ENCODE data around the gene CIB1. TPM values are rescaled to one million over a fixed set of nuclear protein-coding genes. Genes with fewer than 3 reads are reported as not detected.

Gene CIB1
- total RNA-seq, 1 experiment from 2014 or later = 39.7 TPM

DNA sequence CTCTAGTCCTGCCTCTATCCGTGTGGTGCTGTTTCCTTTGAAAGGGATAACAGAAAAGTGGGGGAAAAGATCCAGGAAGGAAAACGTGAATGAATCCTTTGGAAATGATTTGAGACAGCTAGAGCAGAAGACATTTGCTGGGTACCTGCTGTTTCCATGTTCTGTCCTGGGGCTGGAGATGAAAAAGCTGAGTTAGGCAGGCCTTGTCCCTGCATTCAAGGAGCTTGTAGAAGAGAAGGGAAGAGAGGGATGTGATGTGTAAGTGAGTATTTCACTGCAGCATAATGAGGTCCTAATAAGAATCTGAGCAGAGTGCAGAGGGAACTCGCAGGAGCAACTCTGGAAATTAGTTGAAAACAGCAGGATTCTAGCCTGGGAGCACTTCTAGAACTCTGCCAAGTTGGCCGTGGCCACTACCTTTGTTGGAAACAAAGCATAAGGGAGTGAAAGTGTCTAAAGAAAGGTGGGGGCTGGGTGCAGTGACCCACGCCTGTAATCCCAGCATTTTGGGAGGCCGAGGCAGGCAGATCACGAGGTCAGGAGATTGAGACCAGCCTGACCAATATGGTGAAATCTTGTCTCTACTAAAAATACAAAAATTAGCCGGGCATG, 46.4 kb downstream of the CIB1 start:
- H3K9me3 ChIP-seq (ENCODE audit: low read depth, low read length, poor library complexity, severe bottlenecking) = no peaks in the 10 kb centered on the region
- no peaks in the 10 kb centered on the region for H3K36me3 ChIP-seq (ENCODE audit: insufficient read depth, low read length, poor library complexity, severe bottlenecking)
- no peak overlapping the region for H3K27ac ChIP-seq (ENCODE audit: low read depth, low read length, poor library complexity, severe bottlenecking)
- peaks cover 11% of the 10 kb centered on the region for H3K4me1 ChIP-seq (ENCODE audit: insufficient read depth, low read length, poor library complexity, severe bottlenecking)
- ChIA-PET CTCF (interaction anchor here (0.5 kb wide), 1 partner anchor 27 kb away, joined by 3 read pairs; no protein-coding TSS in a partner anchor), POLR2A (ENCODE audit: low non-redundant PET) (no interaction called here)
- DNase-seq (ENCODE audit: low spot score) = no peak
- TF ChIP-seq, protein P1, sequence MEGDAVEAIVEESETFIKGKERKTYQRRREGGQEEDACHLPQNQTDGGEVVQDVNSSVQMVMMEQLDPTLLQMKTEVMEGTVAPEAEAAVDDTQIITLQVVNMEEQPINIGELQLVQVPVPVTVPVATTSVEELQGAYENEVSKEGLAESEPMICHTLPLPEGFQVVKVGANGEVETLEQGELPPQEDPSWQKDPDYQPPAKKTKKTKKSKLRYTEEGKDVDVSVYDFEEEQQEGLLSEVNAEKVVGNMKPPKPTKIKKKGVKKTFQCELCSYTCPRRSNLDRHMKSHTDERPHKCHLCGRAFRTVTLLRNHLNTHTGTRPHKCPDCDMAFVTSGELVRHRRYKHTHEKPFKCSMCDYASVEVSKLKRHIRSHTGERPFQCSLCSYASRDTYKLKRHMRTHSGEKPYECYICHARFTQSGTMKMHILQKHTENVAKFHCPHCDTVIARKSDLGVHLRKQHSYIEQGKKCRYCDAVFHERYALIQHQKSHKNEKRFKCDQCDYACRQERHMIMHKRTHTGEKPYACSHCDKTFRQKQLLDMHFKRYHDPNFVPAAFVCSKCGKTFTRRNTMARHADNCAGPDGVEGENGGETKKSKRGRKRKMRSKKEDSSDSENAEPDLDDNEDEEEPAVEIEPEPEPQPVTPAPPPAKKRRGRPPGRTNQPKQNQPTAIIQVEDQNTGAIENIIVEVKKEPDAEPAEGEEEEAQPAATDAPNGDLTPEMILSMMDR (conservative IDR thresholded peaks at IDR 0.05; ENCODE audit: low read depth, low read length) = no peak
- no peak for TF ChIP-seq EZH2 (IDR thresholded peaks at IDR 0.05; ENCODE audit: borderline replicate concordance, low read depth, low read length, poor library complexity, severe bottlenecking)
- no peaks in the 10 kb centered on the region for H3K27me3 ChIP-seq (replicated peaks; ENCODE audit: insufficient read depth, low read depth, low read length, poor library complexity)
- no TSS peak for BruUV-seq (replicated peaks)
- intact Hi-C loops (cut with micrococcal nuclease; ENCODE audit: unreplicated experiment) = no loop called here
- H3K4me3 ChIP-seq (ENCODE audit: low read depth, low read length, poor library complexity, severe bottlenecking) = no peak overlapping the region

DNA sequence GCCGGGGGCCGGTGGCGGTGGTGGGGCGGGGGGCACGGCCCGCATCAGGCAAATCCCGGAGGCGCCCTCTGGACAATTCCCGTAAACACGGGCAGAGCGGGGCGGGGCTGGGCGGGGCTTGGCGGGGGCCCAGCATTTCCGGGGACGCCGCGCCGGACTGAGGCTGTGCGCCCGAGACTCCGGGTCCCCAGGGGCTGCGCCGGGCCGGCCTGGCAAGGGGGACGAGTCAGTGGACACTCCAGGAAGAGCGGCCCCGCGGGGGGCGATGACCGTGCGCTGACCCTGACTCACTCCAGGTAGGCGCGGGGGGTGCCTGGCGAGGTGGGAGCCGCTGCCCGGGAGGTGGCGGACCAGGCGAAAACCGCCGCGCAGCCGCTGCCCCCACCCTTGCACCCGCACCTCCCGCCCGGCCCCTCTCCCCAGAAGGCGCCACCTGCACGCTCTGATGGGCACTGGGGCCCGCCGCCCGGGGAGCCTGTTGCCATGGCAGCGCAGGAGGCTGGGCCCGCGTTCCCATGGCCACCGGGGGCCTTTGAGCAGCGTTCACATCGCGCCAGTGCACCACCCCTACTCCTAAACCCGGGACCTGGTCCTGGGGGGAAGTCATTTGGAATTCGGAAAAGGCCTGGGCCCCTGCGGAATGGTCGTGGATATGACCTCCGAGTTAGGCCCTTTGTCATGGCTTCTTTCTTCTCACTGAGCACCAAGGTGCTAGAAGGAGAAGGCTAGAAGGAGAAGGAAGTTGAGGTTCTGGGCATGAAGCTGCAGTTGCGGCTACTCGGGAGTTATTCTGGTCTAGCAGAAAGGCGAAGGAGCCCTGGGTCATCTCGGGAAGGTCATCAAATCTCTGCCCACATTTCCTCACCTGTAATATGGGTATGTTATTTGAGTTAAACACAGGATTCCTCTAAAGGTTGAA, 48.7 kb downstream of the CIB1 start:
- CTCF ChIA-PET = no interaction called here

DNA sequence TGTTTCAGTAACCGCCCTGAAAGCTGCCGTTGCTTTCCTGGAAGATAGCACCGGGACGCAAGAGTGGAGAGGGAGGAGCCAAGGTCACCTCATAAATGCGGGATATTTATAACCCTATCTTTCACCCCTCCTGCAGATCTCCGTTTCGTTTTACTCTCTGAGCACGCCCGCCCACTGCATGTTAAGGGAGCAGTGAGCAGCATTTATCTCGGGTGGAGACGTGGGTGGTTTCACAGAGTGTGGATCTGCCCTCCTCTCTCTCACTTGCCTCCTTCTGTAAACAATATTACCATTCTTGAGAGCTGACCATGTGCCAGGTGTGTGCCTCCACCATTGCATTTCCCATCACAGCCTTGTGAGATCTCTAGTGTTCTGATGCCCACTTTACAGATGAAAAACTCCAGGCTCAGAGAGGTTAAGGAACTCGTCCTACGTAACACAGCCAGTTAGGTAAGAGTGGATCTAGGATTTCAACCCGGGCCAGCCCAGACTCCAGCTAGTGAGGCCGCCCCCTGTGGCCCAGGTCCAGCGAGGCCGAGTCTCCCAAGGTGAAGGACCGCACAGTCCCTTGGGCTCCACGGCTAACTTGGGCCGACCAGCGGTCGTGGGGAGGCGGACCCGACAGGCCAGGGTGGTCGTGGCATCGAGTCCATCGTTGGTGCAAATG, 49.5 kb downstream of the CIB1 start:
- H3K27ac ChIP-seq (ENCODE audit: low read depth, low read length, poor library complexity, severe bottlenecking) = no peak overlapping the region
- CTCF ChIA-PET = no interaction called here
- H3K27me3 ChIP-seq (replicated peaks; ENCODE audit: insufficient read depth, low read depth, low read length, poor library complexity) = no peaks in the 10 kb centered on the region
- H3K4me1 ChIP-seq (ENCODE audit: insufficient read depth, low read length, poor library complexity, severe bottlenecking) = no peaks in the 10 kb centered on the region
- POLR2A ChIA-PET (ENCODE audit: low non-redundant PET) = no interaction called here
- H3K36me3 ChIP-seq (ENCODE audit: insufficient read depth, low read length, poor library complexity, severe bottlenecking) = no peaks in the 10 kb centered on the region
- peak overlapping the region; percentile 60 for H3K4me3 ChIP-seq (ENCODE audit: low read depth, low read length, poor library complexity, severe bottlenecking)
- TF ChIP-seq, protein P1 (conservative IDR thresholded peaks at IDR 0.05; ENCODE audit: low read depth, low read length) = no peak
- TF ChIP-seq EZH2 (IDR thresholded peaks at IDR 0.05; ENCODE audit: borderline replicate concordance, low read depth, low read length, poor library complexity, severe bottlenecking) = no peak
- intact Hi-C loops (cut with micrococcal nuclease; ENCODE audit: unreplicated experiment) = no loop called here
- no peak for DNase-seq (ENCODE audit: low spot score)
- BruUV-seq (replicated peaks) = no TSS peak
- no peaks in the 10 kb centered on the region for H3K9me3 ChIP-seq (ENCODE audit: low read depth, low read length, poor library complexity, severe bottlenecking)

More for the DNA sequence above, 48.7 kb downstream of the CIB1 start:
- Histone ChIP-seq H3K4me1 (ENCODE audit: insufficient read depth, low read length, poor library complexity, severe bottlenecking) (no peaks in the 10 kb centered on the region), H3K27me3 (replicated peaks; ENCODE audit: insufficient read depth, low read depth, low read length, poor library complexity) (no peaks in the 10 kb centered on the region), H3K9me3 (ENCODE audit: low read depth, low read length, poor library complexity, severe bottlenecking) (no peaks in the 10 kb centered on the region), H3K27ac (ENCODE audit: low read depth, low read length, poor library complexity, severe bottlenecking) (no peak overlapping the region), H3K4me3 (ENCODE audit: low read depth, low read length, poor library complexity, severe bottlenecking) (peak overlapping the region; percentile 60), H3K36me3 (ENCODE audit: insufficient read depth, low read length, poor library complexity, severe bottlenecking) (no peaks in the 10 kb centered on the region)
- POLR2A ChIA-PET (ENCODE audit: low non-redundant PET) = no interaction called here
- BruUV-seq (replicated peaks) = no TSS peak
- no peak for TF ChIP-seq EZH2 (IDR thresholded peaks at IDR 0.05; ENCODE audit: borderline replicate concordance, low read depth, low read length, poor library complexity, severe bottlenecking)
- TF ChIP-seq, protein P1 (conservative IDR thresholded peaks at IDR 0.05; ENCODE audit: low read depth, low read length) = no peak
- DNase-seq (ENCODE audit: low spot score) = peak; percentile 40
- intact Hi-C loops (cut with micrococcal nuclease; ENCODE audit: unreplicated experiment) = no loop called here

Data from A673 (cell line).